HEK293 (cell line): ENCODE results near the gene FDXR.

Experiments
- CTCF ChIA-PET: fragments of 350-600 bp; formaldehyde crosslinking; extraction: SDS; loops from one replicate; lab custom pipeline; 2021; ENCODE audit warnings: antibody characterized with exemption; lab: Yijun Ruan, JAX
- POLR2A ChIA-PET: fragments of 300-600 bp; formaldehyde crosslinking; extraction: SDS; loops from one replicate; lab custom pipeline; 2020; ENCODE audit warnings: antibody characterized with exemption, inconsistent platforms; lab: Yijun Ruan, JAX
- H3K27ac ChIP-seq: fragments of 200-500 bp; sonication (Bioruptor generic); 2 replicates; pipeline ENCODE4 v1.5.1; 2014; ENCODE audit warnings: low read depth, low read length, control low read depth, inconsistent platforms; ENCODE audit errors: extremely low read depth
- H3K36me3 ChIP-seq, 2 experiments: fragments of 200-500 bp in 1 of 2; sonication (Bioruptor generic) in 1 of 2; 1 replicate in 1 of 2; 2 replicates in 1 of 2; pipeline ENCODE4 v1.5.1; 2014 to 2017; ENCODE audit warnings: inconsistent platforms in 2 of 2, low read length in 2 of 2; ENCODE audit not compliant: control insufficient read depth in 2 of 2, insufficient read depth in 1 of 2
- H3K4me1 ChIP-seq: fragments of 200-500 bp; sonication (Bioruptor generic); 2 replicates; pipeline ENCODE4 v1.5.1; 2014; ENCODE audit warnings: mild to moderate bottlenecking, low read length, inconsistent platforms; ENCODE audit not compliant: control insufficient read depth, insufficient read depth
- H3K4me3 ChIP-seq: 2 replicates; pipeline ENCODE4 v1.5.1; 2011; ENCODE audit warnings: low read depth, mild to moderate bottlenecking, control low read depth, low read length, moderate library complexity
- H3K9me3 ChIP-seq: fragments of 200-500 bp; sonication (Bioruptor generic); 2 replicates; pipeline ENCODE4 v1.5.1; 2014; ENCODE audit warnings: low read depth, low read length, inconsistent platforms; ENCODE audit not compliant: control insufficient read depth, insufficient read depth
- ELK4 ChIP-seq: IDR thresholded peaks from 2 replicates; pipeline ENCODE4 v1.6.1; 2011; ENCODE audit warnings: mild to moderate bottlenecking, low read depth, low read length, borderline replicate concordance
- HOXC10 ChIP-seq: sonication (generic); formaldehyde crosslinking; IDR thresholded peaks from 2 replicates; pipeline ENCODE4 v1.8.1; 2023; ENCODE audit warnings: mild to moderate bottlenecking, missing genetic modification reagents
- INSM2 ChIP-seq: fragments of 450-650 bp; formaldehyde crosslinking; IDR thresholded peaks from 2 replicates; pipeline ENCODE4 v1.5.1; 2016; ENCODE audit warnings: missing biosample characterization, missing genetic modification characterization
- KLF8 ChIP-seq: fragments of 450-650 bp; formaldehyde crosslinking; IDR thresholded peaks from 2 replicates; pipeline ENCODE4 v1.5.1; 2016; ENCODE audit warnings: missing biosample characterization, missing genetic modification characterization
- MYNN ChIP-seq: fragments of 450-650 bp; formaldehyde crosslinking; IDR thresholded peaks from 2 replicates; pipeline ENCODE4 v1.5.1; 2016; ENCODE audit warnings: missing biosample characterization, missing genetic modification characterization, borderline replicate concordance
- REST ChIP-seq: fragments of 450-650 bp; formaldehyde crosslinking; IDR thresholded peaks from 2 replicates; pipeline ENCODE4 v1.5.1; 2016; ENCODE audit warnings: missing biosample characterization, missing genetic modification characterization
- SCRT2 ChIP-seq: fragments of 450-650 bp; formaldehyde crosslinking; IDR thresholded peaks from 2 replicates; pipeline ENCODE4 v1.5.1; 2016; ENCODE audit warnings: missing biosample characterization, missing genetic modification characterization
- ZBTB44 ChIP-seq: fragments of 450-650 bp; IDR thresholded peaks from 2 replicates; pipeline ENCODE4 v1.5.1; 2018; ENCODE audit warnings: missing biosample characterization, mild to moderate bottlenecking, missing genetic modification characterization
- ZIC2 ChIP-seq: fragments of 450-650 bp; formaldehyde crosslinking; IDR thresholded peaks from 2 replicates; pipeline ENCODE4 v1.5.1; 2016; ENCODE audit warnings: missing biosample characterization, missing genetic modification characterization
- ZNF274 ChIP-seq, 2 experiments: fragments of 200-500 bp in 1 of 2; fragments of 450-650 bp in 1 of 2; sonication (Bioruptor generic) in 1 of 2; formaldehyde crosslinking in 1 of 2; IDR thresholded peaks; 2 replicates each; pipeline versions ENCODE4 v1.5.1 to v1.6.1; 2014 to 2016; ENCODE audit warnings: borderline replicate concordance in 1 of 2, inconsistent platforms in 1 of 2, low read length in 1 of 2, missing biosample characterization in 1 of 2, missing genetic modification characterization in 1 of 2
- ZNF324 ChIP-seq: fragments of 450-650 bp; formaldehyde crosslinking; IDR thresholded peaks from 2 replicates; pipeline ENCODE4 v1.5.1; 2016; ENCODE audit warnings: missing biosample characterization, missing genetic modification characterization
- ZNF37A ChIP-seq: fragments of 450-650 bp; IDR thresholded peaks from 2 replicates; pipeline ENCODE4 v1.5.1; 2018; ENCODE audit warnings: missing biosample characterization, missing genetic modification characterization
- ZNF473 ChIP-seq: fragments of 450-650 bp; formaldehyde crosslinking; IDR thresholded peaks from 2 replicates; pipeline ENCODE4 v1.5.1; 2017; ENCODE audit warnings: missing biosample characterization, missing genetic modification characterization
- ZNF621 ChIP-seq: fragments of 450-650 bp; formaldehyde crosslinking; IDR thresholded peaks from 2 replicates; pipeline ENCODE4 v1.5.1; 2017; ENCODE audit warnings: missing biosample characterization, missing genetic modification characterization
- ZNF654 ChIP-seq: fragments of 450-650 bp; formaldehyde crosslinking; IDR thresholded peaks from 2 replicates; pipeline ENCODE4 v1.5.1; 2016; ENCODE audit warnings: low read depth, missing biosample characterization, missing genetic modification characterization
- ZNF658 ChIP-seq: fragments of 450-650 bp; formaldehyde crosslinking; IDR thresholded peaks from 2 replicates; pipeline ENCODE4; 2016; ENCODE audit warnings: missing biosample characterization, missing genetic modification characterization
- ZNF837 ChIP-seq: fragments of 450-650 bp; formaldehyde crosslinking; IDR thresholded peaks from 2 replicates; pipeline ENCODE4 v1.5.1; 2016; ENCODE audit warnings: missing biosample characterization, missing genetic modification characterization

Gene FDXR

GRCh38 chr17:74850310-74850709 lies 22.5 kb downstream of the FDXR start (continued):
- TF ChIP-seq INSM2 (tag by site-specific recombination) (no peak), SCRT2 (tag by site-specific recombination) (no peak)

GRCh38 chr17:74848656-74849399 lies 24.0 kb downstream of the FDXR start:
- no peak for TF ChIP-seq KLF8 (tag by site-specific recombination)
- no peak for TF ChIP-seq ZNF658 (tag by site-specific recombination)
- TF ChIP-seq ZNF837 (tag by site-specific recombination) = no peak
- no peak for TF ChIP-seq MYNN (tag by site-specific recombination)
- no peak for TF ChIP-seq ZNF274 (IDR thresholded peaks at IDR 0.05; ENCODE audit: low read length)
- no peak for TF ChIP-seq ZNF274 (tag by site-specific recombination; IDR thresholded peaks at IDR 0.05; ENCODE audit: borderline replicate concordance)
- no peak for TF ChIP-seq ZNF473 (tag by site-specific recombination)
- no peak for TF ChIP-seq ELK4
- POLR2A ChIA-PET = no interaction called here
- Histone ChIP-seq H3K36me3 (peaks cover 0 to 2% of the 10 kb centered on the region in 2 experiments; a peak in 1 of 3 replicates), H3K4me3 (no peak overlapping the region), H3K27ac (no peak overlapping the region), H3K9me3 (no peaks in the 10 kb centered on the region), H3K4me1 (peaks cover 5% of the 10 kb centered on the region; the same call in 1 of the 2 replicates)
- CTCF ChIA-PET = interaction anchor here (0.6 to 19.0 kb wide), 3 partner anchors 14 to 58 kb away, joined by 3 to 239 read pairs (median 4); partner anchors contain the start of gene GRIN2C

GRCh38 chr17:74846621-74847020 lies 26.2 kb downstream of the FDXR start:
- Histone ChIP-seq H3K4me1 (0 out of 2 replicates have a peak, but pooled peaks cover 3% of the 10 kb centered on the region), H3K36me3 (peaks cover 0 to 2% of the 10 kb centered on the region in 2 experiments; a peak in 1 of 3 replicates), H3K27ac (no peak overlapping the region), H3K4me3 (no peak overlapping the region), H3K9me3 (no peaks in the 10 kb centered on the region)
- ChIA-PET POLR2A (interaction anchor here (1.3 kb wide), 1 partner anchor 26 kb away, joined by 5 read pairs; the partner anchor contains the start of gene FDXR), CTCF (interaction anchor here (19.0 kb wide), 1 partner anchor 16 kb away, joined by 239 read pairs; the partner anchor contains the start of gene GRIN2C)
- TF ChIP-seq ZIC2 (no peak), ZBTB44 (no peak), HOXC10 (CRISPR knock-in tag) (no peak), ZNF37A (tag by site-specific recombination) (no peak)

GRCh38 chr17:74843352-74843627 lies 29.5 kb downstream of the FDXR start:
- no peak overlapping the region for H3K4me3 ChIP-seq
- TF ChIP-seq ZNF654 (no peak), ZIC2 (no peak), REST (tag by site-specific recombination) (no peak), ZNF324 (tag by site-specific recombination) (no peak), ZNF621 (no peak)

More at GRCh38 chr17:74843352-74843627, 29.5 kb downstream of the FDXR start:
- H3K4me1 ChIP-seq = 0 out of 2 replicates have a peak, but pooled peaks cover 3% of the 10 kb centered on the region
- no peaks in the 10 kb centered on the region for H3K9me3 ChIP-seq
- no peak overlapping the region for H3K27ac ChIP-seq
- POLR2A ChIA-PET = interaction anchor here (0.6 to 1.8 kb wide), 8 partner anchors 9 to 94 kb away, joined by 3 to 15 read pairs (median 4); partner anchors contain the start of genes FDXR and NAT9
- CTCF ChIA-PET = interaction anchor here (0.6 to 19.0 kb wide), 18 partner anchors 8 to 500 kb away, joined by 3 to 239 read pairs (median 6); partner anchors contain the start of gene GRIN2C
- peaks cover 0 to 2% of the 10 kb centered on the region in 2 experiments; a peak in 1 of 3 replicates for H3K36me3 ChIP-seq
